Upper lobe of right lung (tissue), 1 donor: ENCODE results near the gene ASNSD1. TPM values are rescaled to one million over a fixed set of nuclear protein-coding genes. Genes with fewer than 3 reads are reported as not detected.
"Not testable (repeated sequence)": the region's sequence is repeated elsewhere in the genome, so short reads cannot be mapped to it uniquely, and the experiment has no call there.

Experiments
- ATAC-seq: fragments of 200-7000 bp; cut with Tn5 transposase; one replicate; pipeline ENCODE4 v1.9.1; 2020; ENCODE audit warnings: mild to moderate bottlenecking, moderate library complexity
- DNase-seq: peaks from one replicate; pipeline ENCODE4 v3.0.0-alpha.2; 2020
- H3K27ac ChIP-seq: fragments of 200-600 bp; one replicate; pipeline ENCODE4 v1.8.0; 2022
- H3K27me3 ChIP-seq: fragments of 200-600 bp; one replicate; pipeline ENCODE4 v1.8.0; 2022; ENCODE audit warnings: mild to moderate bottlenecking
- H3K36me3 ChIP-seq: fragments of 200-600 bp; one replicate; pipeline ENCODE4 v1.8.0; 2022
- H3K4me1 ChIP-seq: fragments of 200-600 bp; one replicate; pipeline ENCODE4 v1.8.0; 2022
- H3K4me3 ChIP-seq: fragments of 200-600 bp; one replicate; pipeline ENCODE4 v1.8.0; 2022; ENCODE audit warnings: mild to moderate bottlenecking
- H3K9me3 ChIP-seq: fragments of 200-600 bp; one replicate; pipeline ENCODE4 v1.8.0; 2022
- CTCF ChIP-seq: fragments of 200-600 bp; IDR thresholded peaks from one replicate; pipeline ENCODE4 v1.8.0; 2022; ENCODE audit warnings: antibody characterized with exemption
- intact Hi-C: fragments of 100-400 bp; cut with DNase I; formaldehyde crosslinking; loops from one replicate; pipeline ENCODE4 v1.11.0; 2022
- total RNA-seq: library from RNA; stranded (reverse); fragmentation: NEBNext Ultra II Directional; extraction: Animal tissue kit (Norgen Biotek cat#: 25700); gene quantifications from one replicate; pipeline ENCODE4 v1.2.1, GENCODE V29; 2021
- donor health status: DM: no; HTN: yes; CAD: no; lungs with severe emphysema.

The ASNSD1 gene
- total RNA-seq, 1 donor from 2014 or later: 32.3 TPM

- intact Hi-C loops: no loop called here
- no peak for TF ChIP-seq CTCF
- no peaks in the 10 kb centered on the region for H3K36me3 ChIP-seq
Observed at GRCh38 chr2:189681903-189682302, 20.6 kb downstream of the ASNSD1 start.

GRCh38 chr2:189683348-189683747, 22.1 kb downstream of the ASNSD1 start:
- Histone ChIP-seq H3K27me3 (no peaks in the 10 kb centered on the region), H3K4me3 (no peak overlapping the region), H3K27ac (no peak overlapping the region), H3K36me3 (no peaks in the 10 kb centered on the region), H3K4me1 (peaks cover 5% of the 10 kb centered on the region), H3K9me3 (no peaks in the 10 kb centered on the region)
- DNase-seq (no peak), ATAC-seq (no peak)
- TF ChIP-seq CTCF: no peak
- intact Hi-C loops: no loop called here

More at GRCh38 chr2:189681903-189682302, 20.6 kb downstream of the ASNSD1 start:
- Histone ChIP-seq H3K4me3 (no peak overlapping the region), H3K27ac (no peak overlapping the region), H3K27me3 (no peaks in the 10 kb centered on the region), H3K4me1 (peaks cover 5% of the 10 kb centered on the region), H3K9me3 (no peaks in the 10 kb centered on the region)
- DNase-seq: no peak
- ATAC-seq: no peak

- DNase-seq (no peak), ATAC-seq (no peak)
- H3K4me1 ChIP-seq: peaks cover 1% of the 10 kb centered on the region
- H3K9me3 ChIP-seq: no peaks in the 10 kb centered on the region
- no peak overlapping the region for H3K4me3 ChIP-seq
- H3K27ac ChIP-seq: no peak overlapping the region
- no peak for TF ChIP-seq CTCF
- no peaks in the 10 kb centered on the region for H3K27me3 ChIP-seq
- intact Hi-C loops: no loop called here
- no peaks in the 10 kb centered on the region for H3K36me3 ChIP-seq
Observed at GRCh38 chr2:189684811-189685210, 23.6 kb downstream of the ASNSD1 start.

- Histone ChIP-seq H3K27ac (no peak overlapping the region), H3K27me3 (no peaks in the 10 kb centered on the region), H3K4me1 (no peaks in the 10 kb centered on the region), H3K36me3 (no peaks in the 10 kb centered on the region), H3K4me3 (no peak overlapping the region), H3K9me3 (no peaks in the 10 kb centered on the region)
- ATAC-seq (no peak), DNase-seq (no peak)
- intact Hi-C loops: no loop called here
- TF ChIP-seq CTCF: no peak
Observed at GRCh38 chr2:189685540-189686229, 24.4 kb downstream of the ASNSD1 start.

- H3K4me3 ChIP-seq, intact Hi-C loops, H3K27ac ChIP-seq, H3K36me3 ChIP-seq, H3K27me3 ChIP-seq, ATAC-seq, H3K9me3 ChIP-seq, H3K4me1 ChIP-seq, DNase-seq: not testable (repeated sequence)
Observed at GRCh38 chr2:189687796-189688195, 26.5 kb downstream of the ASNSD1 start.

- H3K4me3 ChIP-seq: no peak overlapping the region
- intact Hi-C loops: no loop called here
- no peaks in the 10 kb centered on the region for H3K36me3 ChIP-seq
- H3K9me3 ChIP-seq: no peaks in the 10 kb centered on the region
- ATAC-seq (no peak), DNase-seq (no peak)
- no peaks in the 10 kb centered on the region for H3K27me3 ChIP-seq
- H3K27ac ChIP-seq: no peak overlapping the region
- no peaks in the 10 kb centered on the region for H3K4me1 ChIP-seq
- TF ChIP-seq CTCF: no peak
Observed at GRCh38 chr2:189696223-189696622, 35.0 kb downstream of the ASNSD1 start.
